GM18520 (cell line): ENCODE data around the gene TRAPPC10.
A peak's percentile ranks its signal among the peaks of the same experiment; 100 is the strongest.
"Not testable (repeated sequence)": the region's sequence is repeated elsewhere in the genome, so short reads cannot be mapped to it uniquely, and the experiment has no call there.

Experiments used
- ATAC-seq: cut with Tn5 transposase; IDR thresholded peaks from one replicate; pipeline ENCODE4 v1.9.1; 2021; ENCODE audit not compliant: unreplicated experiment

The TRAPPC10 gene

GRCh38 chr21:44140552-44140932 lies 128.4 kb downstream of the TRAPPC10 start:
- not testable (repeated sequence) for ATAC-seq

- not testable (repeated sequence) for ATAC-seq
Measured at GRCh38 chr21:44142470-44142869, 130.4 kb downstream of the TRAPPC10 start.

- ATAC-seq: peak; percentile 33
Measured at GRCh38 chr21:44143380-44143779, 131.3 kb downstream of the TRAPPC10 start.

GRCh38 chr21:44143996-44144395 lies 131.9 kb downstream of the TRAPPC10 start:
- not testable (repeated sequence) for ATAC-seq

GRCh38 chr21:44144784-44145602 lies 132.9 kb downstream of the TRAPPC10 start:
- ATAC-seq: not testable (repeated sequence)

- not testable (repeated sequence) for ATAC-seq
Measured at GRCh38 chr21:44145616-44146015, 133.5 kb downstream of the TRAPPC10 start.

- not testable (repeated sequence) for ATAC-seq
Measured at GRCh38 chr21:44147108-44147507, 135.0 kb downstream of the TRAPPC10 start.

- ATAC-seq: not testable (repeated sequence)
Measured at GRCh38 chr21:44150255-44150654, 138.1 kb downstream of the TRAPPC10 start.

- ATAC-seq: not testable (repeated sequence)
Measured at GRCh38 chr21:44153214-44153888, 141.2 kb downstream of the TRAPPC10 start.

- not testable (repeated sequence) for ATAC-seq
Measured at GRCh38 chr21:44153889-44154228, 141.8 kb downstream of the TRAPPC10 start.

GRCh38 chr21:44154816-44155230 lies 142.7 kb downstream of the TRAPPC10 start:
- ATAC-seq: peak; percentile 27

- ATAC-seq: peak; percentile 51
Measured at GRCh38 chr21:44155231-44155993, 143.3 kb downstream of the TRAPPC10 start.

- ATAC-seq: not testable (repeated sequence)
Measured at GRCh38 chr21:44155994-44156380, 143.9 kb downstream of the TRAPPC10 start.
